ENCODE measurements around the gene KRTAP19-3.

Gene KRTAP19-3

DNA sequence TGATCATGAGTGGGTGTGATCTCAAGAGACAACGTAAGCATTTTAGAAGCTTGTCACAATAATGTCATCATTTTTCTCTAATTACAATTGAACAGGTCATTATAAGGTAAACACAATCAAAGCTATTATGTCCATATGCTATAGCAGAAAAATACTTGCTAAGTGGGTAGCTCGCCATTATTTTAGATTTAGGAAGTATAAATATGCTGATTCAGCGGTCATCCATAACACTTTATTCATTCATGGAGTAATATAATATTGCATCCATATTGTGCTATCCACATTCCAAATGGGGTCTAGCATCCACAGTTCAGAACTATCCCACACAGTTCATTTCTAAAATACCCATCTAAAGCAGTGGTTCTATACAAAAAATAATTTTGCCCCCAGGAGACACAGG, 43.3 kb downstream of the KRTAP19-3 start:
- Mint-ChIP-seq H3K27ac (no peak overlapping the region), H3K4me1 (no peaks in the 10 kb centered on the region), H3K27me3 (no peaks in the 10 kb centered on the region), H3K36me3 (no peaks in the 10 kb centered on the region), H3K9me3 (no peaks in the 10 kb centered on the region), H3K4me3 (no peak overlapping the region)
- ATAC-seq (ENCODE audit: low read depth), result no peak
- no peak for DNase-seq (ENCODE audit: low spot score in 2 of 2)

DNA sequence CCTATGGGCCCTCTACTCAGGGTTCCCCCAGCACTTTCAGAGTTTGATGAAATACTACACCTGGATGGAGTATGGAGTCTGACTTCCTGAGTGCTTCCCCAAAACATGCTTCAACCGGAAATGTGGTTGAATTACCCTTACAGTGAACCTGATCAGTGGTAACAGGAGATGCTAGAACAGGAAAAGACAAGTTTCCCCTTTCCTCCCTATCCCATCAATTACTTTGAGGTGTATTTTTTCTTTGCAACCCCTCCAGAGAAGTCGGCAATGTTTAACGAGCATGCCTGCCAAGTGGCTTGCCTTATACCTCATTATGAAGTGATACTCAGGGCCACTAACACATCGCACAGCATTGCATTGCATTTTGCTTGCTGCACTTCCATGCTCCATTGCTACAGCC, 44.8 kb downstream of the KRTAP19-3 start:
- ATAC-seq (ENCODE audit: low read depth) (no peak), DNase-seq (ENCODE audit: low spot score in 2 of 2) (no peak)
- no peaks in the 10 kb centered on the region for H3K36me3 Mint-ChIP-seq
- H3K9me3 Mint-ChIP-seq, result no peaks in the 10 kb centered on the region
- no peaks in the 10 kb centered on the region for H3K4me1 Mint-ChIP-seq
- H3K27ac Mint-ChIP-seq, result no peak overlapping the region
- no peaks in the 10 kb centered on the region for H3K27me3 Mint-ChIP-seq
- no peak overlapping the region for H3K4me3 Mint-ChIP-seq

GRCh38 chr21:30444204-30444603, 47.6 kb downstream of the KRTAP19-3 start:
- Mint-ChIP-seq H3K9me3 (peaks cover 2% of the 10 kb centered on the region), H3K27me3 (no peaks in the 10 kb centered on the region), H3K4me1 (no peaks in the 10 kb centered on the region), H3K27ac (no peak overlapping the region), H3K36me3 (no peaks in the 10 kb centered on the region), H3K4me3 (no peak overlapping the region)
- ATAC-seq (ENCODE audit: low read depth) (no peak), DNase-seq (ENCODE audit: low spot score in 2 of 2) (no peak)

GRCh38 chr21:30443226-30443625, 48.6 kb downstream of the KRTAP19-3 start:
- H3K9me3 Mint-ChIP-seq, result peaks cover 2% of the 10 kb centered on the region
- H3K27ac Mint-ChIP-seq, result no peak overlapping the region
- DNase-seq (ENCODE audit: low spot score in 2 of 2), result no peak
- ATAC-seq (ENCODE audit: low read depth), result no peak
- no peak overlapping the region for H3K4me3 Mint-ChIP-seq
- H3K4me1 Mint-ChIP-seq, result no peaks in the 10 kb centered on the region
- no peaks in the 10 kb centered on the region for H3K36me3 Mint-ChIP-seq
- no peaks in the 10 kb centered on the region for H3K27me3 Mint-ChIP-seq
